Measurements from ENCODE around the gene S100A16.

The S100A16 gene

DNA sequence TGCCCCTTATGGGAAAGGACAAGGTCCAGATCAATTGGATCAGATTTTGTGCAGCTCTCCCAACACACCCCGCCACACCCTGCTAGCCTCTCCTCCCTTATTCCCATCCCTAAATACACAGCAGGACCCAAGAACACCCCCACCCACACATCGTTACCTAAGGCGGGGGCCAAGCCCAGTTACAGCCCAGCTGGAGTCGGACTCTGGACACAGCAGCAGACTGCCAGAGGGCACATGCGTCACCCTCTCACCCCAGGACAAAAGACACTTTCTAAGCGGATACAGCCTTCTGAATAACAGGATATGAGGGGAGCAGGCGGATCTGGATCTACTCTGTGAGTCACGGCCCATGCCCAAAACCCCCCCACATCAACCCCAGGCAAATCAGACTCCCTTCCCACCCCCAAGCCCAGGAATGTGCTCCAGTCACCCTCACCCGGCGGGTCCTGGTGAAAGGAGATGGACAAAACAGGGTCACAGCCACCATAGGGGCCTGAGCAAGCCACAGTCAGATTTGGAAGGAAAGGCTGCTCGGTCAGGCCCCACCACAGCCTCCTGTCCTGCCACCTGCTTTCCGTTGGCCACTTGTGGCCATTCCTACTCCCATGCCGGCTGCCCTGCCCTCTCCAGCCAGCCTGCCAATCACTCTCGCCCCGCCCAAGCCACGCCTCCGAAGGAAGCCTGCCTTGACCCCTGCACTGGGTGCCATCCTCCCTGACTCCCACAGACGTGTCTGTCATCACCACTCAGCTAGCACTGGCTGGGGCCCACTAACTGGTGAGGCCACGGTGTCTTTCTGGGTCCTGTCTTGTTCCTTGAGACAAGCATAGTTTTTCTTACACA is 4.0 kb downstream of the S100A16 start:
- no peak overlapping the region for H3K27ac ChIP-seq
- TF ChIP-seq, protein P1, sequence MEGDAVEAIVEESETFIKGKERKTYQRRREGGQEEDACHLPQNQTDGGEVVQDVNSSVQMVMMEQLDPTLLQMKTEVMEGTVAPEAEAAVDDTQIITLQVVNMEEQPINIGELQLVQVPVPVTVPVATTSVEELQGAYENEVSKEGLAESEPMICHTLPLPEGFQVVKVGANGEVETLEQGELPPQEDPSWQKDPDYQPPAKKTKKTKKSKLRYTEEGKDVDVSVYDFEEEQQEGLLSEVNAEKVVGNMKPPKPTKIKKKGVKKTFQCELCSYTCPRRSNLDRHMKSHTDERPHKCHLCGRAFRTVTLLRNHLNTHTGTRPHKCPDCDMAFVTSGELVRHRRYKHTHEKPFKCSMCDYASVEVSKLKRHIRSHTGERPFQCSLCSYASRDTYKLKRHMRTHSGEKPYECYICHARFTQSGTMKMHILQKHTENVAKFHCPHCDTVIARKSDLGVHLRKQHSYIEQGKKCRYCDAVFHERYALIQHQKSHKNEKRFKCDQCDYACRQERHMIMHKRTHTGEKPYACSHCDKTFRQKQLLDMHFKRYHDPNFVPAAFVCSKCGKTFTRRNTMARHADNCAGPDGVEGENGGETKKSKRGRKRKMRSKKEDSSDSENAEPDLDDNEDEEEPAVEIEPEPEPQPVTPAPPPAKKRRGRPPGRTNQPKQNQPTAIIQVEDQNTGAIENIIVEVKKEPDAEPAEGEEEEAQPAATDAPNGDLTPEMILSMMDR (conservative IDR thresholded peaks at IDR 0.05), result no peak

DNA sequence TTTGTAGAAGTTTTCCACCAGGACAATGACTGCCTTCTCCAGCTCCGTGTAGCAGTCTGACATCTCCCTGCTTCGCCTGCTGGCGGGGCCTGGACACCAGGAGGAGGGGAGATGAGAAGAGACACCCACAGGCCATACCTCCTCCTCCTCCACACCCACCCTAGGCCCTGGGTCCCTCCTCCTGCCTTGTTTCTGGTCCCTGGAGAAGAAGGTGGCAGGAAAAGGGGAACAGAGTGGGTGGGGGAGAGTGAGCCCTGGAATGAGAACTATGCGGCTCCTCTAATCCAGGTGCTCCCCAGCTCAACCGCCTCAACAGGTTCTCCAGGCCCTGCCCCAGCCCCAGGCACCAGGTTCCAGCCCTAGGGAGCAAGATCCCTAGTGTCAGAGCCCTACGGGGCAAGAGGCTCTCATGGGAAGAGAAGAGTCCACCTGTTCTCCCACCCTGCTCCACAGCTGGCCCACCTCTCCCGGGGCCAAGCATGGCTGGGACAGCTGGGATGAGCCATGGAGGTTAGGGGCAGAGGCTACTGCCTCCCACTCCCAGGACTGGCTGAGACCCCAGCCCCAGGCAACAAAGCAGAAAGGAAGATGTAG is 4.8 kb downstream of the S100A16 start:
- H3K27ac ChIP-seq, result no peak overlapping the region
- TF ChIP-seq, protein P1 (conservative IDR thresholded peaks at IDR 0.05), result no peak

GRCh38 chr1:153607381-153607780 is 5.6 kb downstream of the S100A16 start:
- H3K27ac ChIP-seq, result no peak overlapping the region

DNA sequence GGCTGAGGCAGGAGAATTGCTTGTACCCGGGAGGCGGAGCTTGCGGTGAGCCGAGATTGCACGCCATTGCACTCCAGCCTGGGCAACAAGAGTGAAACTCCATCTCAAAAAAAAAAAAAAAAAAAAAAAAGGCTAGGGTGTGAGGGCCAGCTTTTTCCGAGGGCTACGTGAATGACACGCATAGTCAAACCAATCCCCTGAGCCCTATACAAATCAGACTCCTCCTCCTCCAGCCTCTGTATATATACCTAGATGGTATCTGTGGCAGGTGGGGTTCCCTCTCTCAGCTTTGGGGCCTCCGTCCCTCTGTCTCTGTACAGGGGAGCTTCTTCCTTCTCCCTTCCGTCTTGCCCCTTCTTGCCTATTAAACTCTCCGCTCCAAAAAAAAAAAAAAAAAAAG is 6.7 kb downstream of the S100A16 start:
- no peak overlapping the region for H3K27ac ChIP-seq
- TF ChIP-seq, protein P1 (conservative IDR thresholded peaks at IDR 0.05), result no peak

More at GRCh38 chr1:153607381-153607780, 5.6 kb downstream of the S100A16 start:
- TF ChIP-seq, protein P1 (conservative IDR thresholded peaks at IDR 0.05), result no peak

GRCh38 chr1:153602749-153603148 is 10.2 kb downstream of the S100A16 start:
- H3K27ac ChIP-seq, result no peak overlapping the region
- TF ChIP-seq, protein P1 (conservative IDR thresholded peaks at IDR 0.05), result no peak

- no peak overlapping the region for H3K27ac ChIP-seq
- TF ChIP-seq, protein P1 (conservative IDR thresholded peaks at IDR 0.05), result no peak
These were observed 13.1 kb downstream of the S100A16 start for GRCh38 chr1:153599847-153600246.

GRCh38 chr1:153598309-153599172 is 14.4 kb downstream of the S100A16 start:
- no peak overlapping the region for H3K27ac ChIP-seq
- TF ChIP-seq, protein P1 (conservative IDR thresholded peaks at IDR 0.05), result no peak

Data from VCaP (cell line).